PFSK-1 (cell line): ENCODE results near the gene RRP8.

Experiments used
- FOXP2 ChIP-seq: optimal IDR thresholded peaks from 2 replicates; pipeline ENCODE3; 2011; ENCODE audit warnings: borderline replicate concordance, control low read depth, inconsistent platforms; ENCODE audit not compliant: insufficient read depth; ENCODE audit errors: extremely low read length, extremely low read depth
- POLR2AphosphoS5 ChIP-seq: IDR thresholded peaks from 2 replicates; pipeline ENCODE4 v1.6.1; 2012; ENCODE audit warnings: low read depth, mild to moderate bottlenecking, control low read depth, low read length, moderate library complexity
- REST ChIP-seq, 2 experiments: IDR thresholded peaks; 2 replicates each; pipeline versions ENCODE4 v1.6.1 to v1.8.0; 2011 to 2012; ENCODE audit warnings: low read depth in 2 of 2, low read length in 2 of 2, control low read depth in 1 of 2, inconsistent platforms in 1 of 2, mild to moderate bottlenecking in 1 of 2, moderate library complexity in 1 of 2; ENCODE audit not compliant: insufficient read depth in 1 of 2
- SIN3A ChIP-seq: IDR thresholded peaks from 2 replicates; pipeline ENCODE4 v1.6.1; 2012; ENCODE audit warnings: mild to moderate bottlenecking, low read length, moderate library complexity, borderline replicate concordance; ENCODE audit not compliant: insufficient read depth
- TAF1 ChIP-seq: IDR thresholded peaks from 2 replicates; pipeline ENCODE4 v1.6.1; 2012; ENCODE audit warnings: low read length, control low read depth, borderline replicate concordance; ENCODE audit not compliant: insufficient read depth

The RRP8 gene

GRCh38 chr11:6626971-6627761 is 23.8 kb upstream of the RRP8 start:
- TF ChIP-seq SIN3A (no peak), REST (IDR thresholded peaks at IDR 0.05; ENCODE audit: insufficient read depth in 1 of 2, low read depth in 2 of 2, low read length in 2 of 2) (no peak), TAF1 (no peak), POLR2AphosphoS5 (no peak), FOXP2 (no peak)

GRCh38 chr11:6625832-6626420 is 22.5 kb upstream of the RRP8 start:
- no peak for TF ChIP-seq FOXP2

DNA sequence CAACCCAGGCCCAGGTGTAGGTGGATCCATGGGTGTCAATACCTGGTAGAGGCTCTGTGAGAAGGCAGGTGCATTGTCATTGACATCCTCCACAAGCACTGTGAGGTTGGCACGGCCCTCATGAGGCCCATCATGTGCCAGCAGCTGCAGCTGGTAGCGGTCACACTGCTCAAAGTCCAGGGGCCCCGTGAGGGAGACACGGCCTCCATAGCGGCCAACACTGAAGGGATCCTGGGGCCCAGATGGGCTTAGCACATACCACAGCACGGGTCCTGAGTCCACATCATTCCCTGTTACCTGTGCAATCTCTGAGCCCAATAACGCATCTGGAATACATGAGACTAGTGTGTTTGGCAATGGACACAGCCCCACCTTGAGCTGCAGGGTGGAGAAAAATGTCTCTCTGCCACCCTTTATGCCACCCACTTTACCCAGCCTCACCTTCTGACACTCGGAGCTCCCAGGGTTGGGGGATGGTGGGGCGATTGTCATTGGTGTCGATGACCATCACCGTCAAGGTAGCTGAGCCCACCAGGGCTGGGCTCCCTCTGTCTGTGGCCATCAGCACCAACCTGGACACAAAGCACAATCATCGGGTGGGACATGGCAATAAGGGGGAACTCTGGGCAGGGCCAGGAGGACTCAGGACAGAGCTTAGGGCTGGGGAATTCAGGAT is 21.9 kb upstream of the RRP8 start:
- TF ChIP-seq REST (IDR thresholded peaks at IDR 0.05; ENCODE audit: insufficient read depth in 1 of 2, low read depth in 2 of 2, low read length in 2 of 2) (no peak), POLR2AphosphoS5 (no peak), TAF1 (no peak), FOXP2 (no peak), SIN3A (no peak)

DNA sequence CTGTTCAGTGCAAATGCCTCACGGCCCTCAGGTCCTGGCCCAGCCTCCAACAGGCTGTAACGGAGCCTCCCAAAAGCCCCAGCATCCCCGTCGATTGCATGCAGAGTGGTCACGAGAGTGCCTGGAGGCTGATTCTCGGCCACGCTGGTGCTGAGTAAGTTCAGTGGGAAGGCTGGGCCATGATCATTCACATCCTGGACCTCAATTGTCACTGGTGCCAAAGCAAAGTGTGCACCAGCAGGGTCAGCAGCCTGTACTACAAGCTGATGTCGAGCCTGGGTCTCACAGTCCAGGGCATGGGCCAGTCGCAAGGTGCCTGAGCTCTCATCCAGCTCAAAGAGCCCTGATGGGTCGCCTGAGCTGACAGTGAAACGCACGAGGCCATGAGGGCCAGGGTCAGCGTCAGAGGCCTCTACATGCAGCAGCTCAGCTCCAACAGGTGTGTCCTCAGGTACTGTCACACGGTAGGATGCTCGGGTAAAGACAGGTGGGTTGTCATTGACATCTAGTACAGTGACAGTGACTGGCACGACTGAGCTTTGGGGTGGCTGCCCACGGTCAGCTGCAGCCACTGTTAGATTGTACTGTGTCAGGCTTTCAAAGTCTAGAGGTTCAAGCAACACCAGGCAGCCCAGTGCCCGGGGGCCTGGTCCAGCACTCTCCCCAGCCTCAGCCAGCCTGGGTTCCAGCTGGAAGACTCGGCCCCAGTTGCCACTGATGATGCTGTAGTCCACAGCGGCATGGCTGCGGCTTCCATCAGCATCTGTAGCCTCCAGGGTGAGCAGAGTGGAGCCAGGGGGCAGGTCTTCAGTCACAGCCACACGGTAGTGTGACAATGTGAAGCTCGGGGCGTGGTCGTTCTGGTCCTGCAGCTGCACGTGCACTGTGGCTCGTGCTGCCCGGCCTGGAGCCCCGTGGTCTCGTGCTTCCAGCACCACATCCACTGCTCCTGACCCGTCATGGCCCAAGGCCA is 20.3 kb upstream of the RRP8 start:
- TF ChIP-seq TAF1 (no peak), REST (IDR thresholded peaks at IDR 0.05; ENCODE audit: insufficient read depth in 1 of 2, low read depth in 2 of 2, low read length in 2 of 2) (no peak), SIN3A (no peak), POLR2AphosphoS5 (no peak), FOXP2 (no peak)
